Tibial nerve (tissue), 4 donors: Measurements from ENCODE around the gene RBM38.

ENCODE experiments used
- EP300 ChIP-seq, 2 donors: sonication (generic); formaldehyde crosslinking; IDR thresholded peaks; one replicate each; pipeline ENCODE4 v1.6.1; 2017; ENCODE audit warnings: antibody characterized with exemption in 2 of 2, mild to moderate bottlenecking in 1 of 2
- POLR2A ChIP-seq, 2 donors: fragments of 450-650 bp; IDR thresholded peaks; one replicate each; pipeline ENCODE4 v1.6.1; 2017; ENCODE audit warnings: antibody characterized with exemption in 2 of 2, mild to moderate bottlenecking in 2 of 2, moderate library complexity in 2 of 2
- TF ChIP-seq, protein P1 (sequence below), 5 experiments: fragments of 200-600 bp in 3 of 5; fragments of 450-650 bp in 2 of 5; sonication (generic) in 3 of 5; IDR thresholded peaks; one replicate each; pipeline ENCODE4 v1.5.1; 2016 to 2019; ENCODE audit warnings: antibody characterized with exemption in 5 of 5, mild to moderate bottlenecking in 3 of 5, moderate library complexity in 2 of 5

DNA sequence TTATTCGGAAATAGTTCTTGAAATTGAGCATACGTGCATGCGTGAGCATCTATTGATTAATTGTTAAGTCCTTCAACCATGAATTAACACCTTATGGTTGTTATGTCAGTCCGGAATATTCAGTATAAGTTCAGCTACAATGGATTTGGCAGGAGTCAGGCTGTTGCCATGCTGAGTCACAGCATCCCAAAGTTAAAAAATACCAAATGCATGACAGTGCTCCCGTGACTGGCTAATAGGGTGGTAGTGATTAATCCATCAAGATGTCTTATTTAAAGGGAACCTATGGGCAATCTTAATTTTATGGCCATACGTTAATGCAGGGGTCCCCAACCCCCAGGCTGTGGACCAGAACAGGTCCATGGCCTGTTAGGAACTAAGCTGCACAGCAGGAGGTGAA lies 29.7 kb upstream of the RBM38 start:
- TF ChIP-seq, protein P1, sequence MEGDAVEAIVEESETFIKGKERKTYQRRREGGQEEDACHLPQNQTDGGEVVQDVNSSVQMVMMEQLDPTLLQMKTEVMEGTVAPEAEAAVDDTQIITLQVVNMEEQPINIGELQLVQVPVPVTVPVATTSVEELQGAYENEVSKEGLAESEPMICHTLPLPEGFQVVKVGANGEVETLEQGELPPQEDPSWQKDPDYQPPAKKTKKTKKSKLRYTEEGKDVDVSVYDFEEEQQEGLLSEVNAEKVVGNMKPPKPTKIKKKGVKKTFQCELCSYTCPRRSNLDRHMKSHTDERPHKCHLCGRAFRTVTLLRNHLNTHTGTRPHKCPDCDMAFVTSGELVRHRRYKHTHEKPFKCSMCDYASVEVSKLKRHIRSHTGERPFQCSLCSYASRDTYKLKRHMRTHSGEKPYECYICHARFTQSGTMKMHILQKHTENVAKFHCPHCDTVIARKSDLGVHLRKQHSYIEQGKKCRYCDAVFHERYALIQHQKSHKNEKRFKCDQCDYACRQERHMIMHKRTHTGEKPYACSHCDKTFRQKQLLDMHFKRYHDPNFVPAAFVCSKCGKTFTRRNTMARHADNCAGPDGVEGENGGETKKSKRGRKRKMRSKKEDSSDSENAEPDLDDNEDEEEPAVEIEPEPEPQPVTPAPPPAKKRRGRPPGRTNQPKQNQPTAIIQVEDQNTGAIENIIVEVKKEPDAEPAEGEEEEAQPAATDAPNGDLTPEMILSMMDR (IDR thresholded peaks at IDR 0.05), result no peak
- TF ChIP-seq POLR2A (IDR thresholded peaks at IDR 0.05) (no peak), EP300 (IDR thresholded peaks at IDR 0.05) (no peak)
